ENCODE data around the gene GPR78.
"Not testable (repeated sequence)": the region's sequence is repeated elsewhere in the genome, so short reads cannot be mapped to it uniquely, and the experiment has no call there.

Gene GPR78

GRCh38 chr4:8568068-8568668 is 12.0 kb upstream of the GPR78 start:
- ChIA-PET CTCF (interaction anchor here (1.0 kb wide), 1 partner anchor 9 kb away, joined by 4 read pairs; no protein-coding TSS in a partner anchor), POLR2A (no interaction called here)
- DNase-seq = no peak
- H3K4me3 ChIP-seq (ENCODE audit: control insufficient read depth in 1 of 7, extremely low read depth in 1 of 7, insufficient read depth in 4 of 7, low read depth in 2 of 7, low read length in 6 of 7) = no peak overlapping the region
- no peak overlapping the region for H3K27ac ChIP-seq (ENCODE audit: insufficient read depth in 1 of 2, low read depth in 1 of 2, low read length in 2 of 2, poor library complexity in 1 of 2, severe bottlenecking in 2 of 2)
- WGBS (ENCODE audit: insufficient coverage) = 92% methylated on average over 4 of the region's 5 CpGs
- no peaks in the 10 kb centered on the region for H3K36me3 ChIP-seq (ENCODE audit: control insufficient read depth in 4 of 4, insufficient read depth in 4 of 4, low read length in 3 of 4)
- H3K9me3 ChIP-seq (ENCODE audit: control extremely low read depth in 1 of 5, control insufficient read depth in 4 of 5, insufficient read depth in 2 of 5, low read depth in 1 of 5, low read length in 4 of 5) = no peaks in the 10 kb centered on the region
- no peaks in the 10 kb centered on the region for H3K4me1 ChIP-seq (ENCODE audit: control extremely low read depth in 1 of 4, control insufficient read depth in 4 of 4, insufficient read depth in 4 of 4, low read length in 3 of 4)
- peaks cover 2 to 16% (median 4%) of the 10 kb centered on the region in 5 experiments for H3K27me3 ChIP-seq (replicated peaks in 2 of 5; ENCODE audit: control insufficient read depth in 4 of 5, insufficient read depth in 5 of 5, low read length in 4 of 5)

GRCh38 chr4:8570201-8570600 is 10.0 kb upstream of the GPR78 start:
- Histone ChIP-seq H3K4me3 (ENCODE audit: control insufficient read depth in 1 of 7, extremely low read depth in 1 of 7, insufficient read depth in 4 of 7, low read depth in 2 of 7, low read length in 6 of 7) (no peak overlapping the region), H3K36me3 (ENCODE audit: control insufficient read depth in 4 of 4, insufficient read depth in 4 of 4, low read length in 3 of 4) (no peaks in the 10 kb centered on the region), H3K9me3 (ENCODE audit: control extremely low read depth in 1 of 5, control insufficient read depth in 4 of 5, insufficient read depth in 2 of 5, low read depth in 1 of 5, low read length in 4 of 5) (no peaks in the 10 kb centered on the region), H3K27me3 (replicated peaks in 2 of 5; ENCODE audit: control insufficient read depth in 4 of 5, insufficient read depth in 5 of 5, low read length in 4 of 5) (peaks cover 2 to 19% (median 7%) of the 10 kb centered on the region in 5 experiments), H3K27ac (ENCODE audit: insufficient read depth in 1 of 2, low read depth in 1 of 2, low read length in 2 of 2, poor library complexity in 1 of 2, severe bottlenecking in 2 of 2) (no peak overlapping the region), H3K4me1 (ENCODE audit: control extremely low read depth in 1 of 4, control insufficient read depth in 4 of 4, insufficient read depth in 4 of 4, low read length in 3 of 4) (no peaks in the 10 kb centered on the region)
- no CpG with 5 or more reads among the region's 1 CpG for WGBS (ENCODE audit: insufficient coverage)
- CTCF ChIA-PET = no interaction called here
- no peak for DNase-seq
- POLR2A ChIA-PET = interaction anchor here (0.7 kb wide), 1 partner anchor 12 kb away, joined by 3 read pairs; no protein-coding TSS in a partner anchor

DNA sequence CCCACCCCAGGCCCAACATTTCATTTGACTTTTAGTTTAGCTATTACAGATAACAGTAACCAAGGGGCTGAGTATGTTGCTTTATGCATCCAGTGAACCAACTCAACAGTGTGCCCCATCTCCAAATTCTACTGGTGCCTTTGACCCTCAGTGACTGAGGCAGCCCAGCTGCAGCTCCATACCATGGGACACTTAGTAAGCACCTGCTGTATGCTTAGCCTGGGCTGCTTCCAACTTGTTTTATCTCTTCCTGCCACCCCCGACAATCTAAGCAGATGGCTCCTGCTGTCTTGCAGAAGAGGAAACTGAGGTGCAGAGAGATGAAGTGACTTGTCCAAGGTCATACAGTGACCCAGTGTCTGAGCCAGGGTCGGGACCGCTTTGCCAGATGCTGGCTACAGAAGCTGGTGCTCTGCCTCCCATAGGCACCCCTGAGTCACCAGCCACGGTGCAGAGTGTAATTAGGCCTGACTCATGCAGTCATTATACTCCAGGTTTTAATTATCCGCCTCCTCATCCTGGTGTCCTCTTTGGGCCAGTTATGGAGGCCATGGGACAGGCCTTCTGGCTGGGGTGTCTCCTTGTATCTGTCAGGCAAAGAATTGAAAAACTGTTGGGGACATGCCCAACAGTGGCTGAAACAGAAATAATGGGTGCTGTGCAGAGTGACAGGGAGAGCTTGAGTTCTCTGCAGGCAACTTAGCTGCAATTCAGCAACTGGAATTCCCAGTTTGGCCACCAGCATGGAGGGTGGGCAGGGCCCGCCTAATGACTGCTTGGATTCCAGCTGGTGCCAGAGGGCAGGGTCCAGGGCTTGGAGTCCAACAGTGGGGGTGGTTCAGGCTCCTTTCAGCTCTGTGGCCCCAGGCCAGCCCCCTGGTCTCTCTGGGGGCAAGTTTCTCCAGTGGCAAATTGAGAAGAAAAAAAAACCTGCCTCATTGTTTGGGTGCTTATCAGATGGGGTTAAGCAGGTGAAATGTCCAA is 8.2 kb upstream of the GPR78 start:
- Histone ChIP-seq H3K27ac (ENCODE audit: insufficient read depth in 1 of 2, low read depth in 1 of 2, low read length in 2 of 2, poor library complexity in 1 of 2, severe bottlenecking in 2 of 2) (no peak overlapping the region), H3K9me3 (ENCODE audit: control extremely low read depth in 1 of 5, control insufficient read depth in 4 of 5, insufficient read depth in 2 of 5, low read depth in 1 of 5, low read length in 4 of 5) (no peaks in the 10 kb centered on the region), H3K27me3 (replicated peaks in 2 of 5; ENCODE audit: control insufficient read depth in 4 of 5, insufficient read depth in 5 of 5, low read length in 4 of 5) (peaks cover 0 to 20% (median 7%) of the 10 kb centered on the region in 5 experiments), H3K36me3 (ENCODE audit: control insufficient read depth in 4 of 4, insufficient read depth in 4 of 4, low read length in 3 of 4) (no peaks in the 10 kb centered on the region), H3K4me1 (ENCODE audit: control extremely low read depth in 1 of 4, control insufficient read depth in 4 of 4, insufficient read depth in 4 of 4, low read length in 3 of 4) (no peaks in the 10 kb centered on the region), H3K4me3 (ENCODE audit: control insufficient read depth in 1 of 7, extremely low read depth in 1 of 7, insufficient read depth in 4 of 7, low read depth in 2 of 7, low read length in 6 of 7) (no peak overlapping the region)
- no peak for DNase-seq
- WGBS (ENCODE audit: insufficient coverage) = 90% methylated on average over 5 of the region's 6 CpGs
- CTCF ChIA-PET = no interaction called here
- POLR2A ChIA-PET = interaction anchor here (0.6 kb wide), 1 partner anchor 292 kb away, joined by 10 read pairs; no protein-coding TSS in a partner anchor

GRCh38 chr4:8573266-8573665 is 6.9 kb upstream of the GPR78 start:
- peaks cover 0 to 24% (median 9%) of the 10 kb centered on the region in 5 experiments for H3K27me3 ChIP-seq (replicated peaks in 2 of 5; ENCODE audit: control insufficient read depth in 4 of 5, insufficient read depth in 5 of 5, low read length in 4 of 5)
- no peak overlapping the region for H3K27ac ChIP-seq (ENCODE audit: insufficient read depth in 1 of 2, low read depth in 1 of 2, low read length in 2 of 2, poor library complexity in 1 of 2, severe bottlenecking in 2 of 2)
- POLR2A ChIA-PET = no interaction called here
- no peaks in the 10 kb centered on the region for H3K9me3 ChIP-seq (ENCODE audit: control extremely low read depth in 1 of 5, control insufficient read depth in 4 of 5, insufficient read depth in 2 of 5, low read depth in 1 of 5, low read length in 4 of 5)
- CTCF ChIA-PET = no interaction called here
- no peaks in the 10 kb centered on the region for H3K36me3 ChIP-seq (ENCODE audit: control insufficient read depth in 4 of 4, insufficient read depth in 4 of 4, low read length in 3 of 4)
- no peak overlapping the region for H3K4me3 ChIP-seq (ENCODE audit: control insufficient read depth in 1 of 7, extremely low read depth in 1 of 7, insufficient read depth in 4 of 7, low read depth in 2 of 7, low read length in 6 of 7)
- H3K4me1 ChIP-seq (ENCODE audit: control extremely low read depth in 1 of 4, control insufficient read depth in 4 of 4, insufficient read depth in 4 of 4, low read length in 3 of 4) = no peaks in the 10 kb centered on the region
- no peak for DNase-seq
- 100% methylated on average over 2 of the region's 5 CpGs for WGBS (ENCODE audit: insufficient coverage)

DNA sequence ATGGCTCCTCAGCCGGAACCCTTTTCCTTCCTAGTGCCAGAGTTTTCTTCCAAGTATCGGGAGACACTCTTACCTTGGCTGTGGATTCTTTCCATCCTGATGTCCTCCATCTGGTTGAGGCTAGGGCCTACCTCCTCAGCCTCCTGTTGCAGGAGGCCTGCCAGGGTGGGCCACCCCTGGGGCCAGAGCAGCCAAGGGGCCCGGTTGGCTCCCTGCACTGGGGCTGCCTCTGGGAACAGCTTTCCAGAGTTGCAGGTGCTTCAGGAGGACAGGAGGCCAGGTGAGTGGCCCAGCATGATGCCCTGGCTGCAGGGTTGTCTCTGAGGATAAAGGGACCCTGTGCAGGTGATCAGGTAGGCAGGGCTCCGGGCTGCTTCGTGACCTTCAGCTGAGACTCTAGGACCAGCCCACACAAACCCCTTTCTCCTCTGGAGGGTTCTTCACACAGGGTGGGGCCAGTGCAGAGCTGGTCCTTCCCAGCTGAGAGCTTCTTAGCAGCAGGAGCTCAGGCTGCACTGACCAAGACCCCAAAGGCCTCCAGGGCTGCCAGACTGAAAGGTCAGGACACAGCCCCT is 5.3 kb upstream of the GPR78 start:
- Histone ChIP-seq H3K4me3 (ENCODE audit: control insufficient read depth in 1 of 7, extremely low read depth in 1 of 7, insufficient read depth in 4 of 7, low read depth in 2 of 7, low read length in 6 of 7) (no peak overlapping the region), H3K27ac (ENCODE audit: insufficient read depth in 1 of 2, low read depth in 1 of 2, low read length in 2 of 2, poor library complexity in 1 of 2, severe bottlenecking in 2 of 2) (no peak overlapping the region), H3K27me3 (replicated peaks in 2 of 5; ENCODE audit: control insufficient read depth in 4 of 5, insufficient read depth in 5 of 5, low read length in 4 of 5) (peaks cover 0 to 39% (median 8%) of the 10 kb centered on the region in 5 experiments), H3K36me3 (ENCODE audit: control insufficient read depth in 4 of 4, insufficient read depth in 4 of 4, low read length in 3 of 4) (no peaks in the 10 kb centered on the region), H3K4me1 (ENCODE audit: control extremely low read depth in 1 of 4, control insufficient read depth in 4 of 4, insufficient read depth in 4 of 4, low read length in 3 of 4) (no peaks in the 10 kb centered on the region), H3K9me3 (ENCODE audit: control extremely low read depth in 1 of 5, control insufficient read depth in 4 of 5, insufficient read depth in 2 of 5, low read depth in 1 of 5, low read length in 4 of 5) (no peaks in the 10 kb centered on the region)
- WGBS (ENCODE audit: insufficient coverage) = 95% methylated on average over 4 of the region's 5 CpGs
- CTCF ChIA-PET = no interaction called here
- POLR2A ChIA-PET = no interaction called here
- no peak for DNase-seq

DNA sequence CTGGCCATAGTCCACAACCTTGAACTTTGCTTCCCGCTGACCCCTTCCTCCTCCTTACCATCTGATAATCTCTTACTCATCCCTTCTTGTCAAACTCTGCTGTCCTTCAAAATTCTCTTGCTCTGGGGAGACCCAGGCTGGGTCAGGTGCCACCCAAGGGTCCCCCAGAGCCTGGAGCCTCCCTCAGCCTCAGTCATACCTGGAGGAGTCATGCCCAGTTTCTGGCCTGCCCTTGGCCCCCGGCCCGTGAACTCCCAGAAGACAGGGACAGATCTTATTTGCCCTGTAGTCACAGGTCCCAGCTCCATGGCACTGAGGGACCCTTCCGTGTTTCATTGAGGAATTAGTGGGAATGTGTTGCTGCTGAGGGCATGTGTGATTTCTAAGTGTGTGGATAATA is 4.7 kb upstream of the GPR78 start:
- 80% methylated on average over 2 of the region's 4 CpGs for WGBS (ENCODE audit: insufficient coverage)
- CTCF ChIA-PET = no interaction called here
- POLR2A ChIA-PET = no interaction called here

GRCh38 chr4:8576591-8576990 is 3.6 kb upstream of the GPR78 start:
- H3K36me3 ChIP-seq (ENCODE audit: control insufficient read depth in 4 of 4, insufficient read depth in 4 of 4, low read length in 3 of 4); H3K4me3 ChIP-seq (ENCODE audit: control insufficient read depth in 1 of 7, extremely low read depth in 1 of 7, insufficient read depth in 4 of 7, low read depth in 2 of 7, low read length in 6 of 7); H3K27ac ChIP-seq (ENCODE audit: insufficient read depth in 1 of 2, low read depth in 1 of 2, low read length in 2 of 2, poor library complexity in 1 of 2, severe bottlenecking in 2 of 2); DNase-seq; H3K9me3 ChIP-seq (ENCODE audit: control extremely low read depth in 1 of 5, control insufficient read depth in 4 of 5, insufficient read depth in 2 of 5, low read depth in 1 of 5, low read length in 4 of 5); POLR2A ChIA-PET; H3K4me1 ChIP-seq (ENCODE audit: control extremely low read depth in 1 of 4, control insufficient read depth in 4 of 4, insufficient read depth in 4 of 4, low read length in 3 of 4): not testable (repeated sequence)
- 86% methylated on average over 5 of the region's 5 CpGs for WGBS (ENCODE audit: insufficient coverage)
- H3K27me3 ChIP-seq (replicated peaks in 2 of 5; ENCODE audit: control insufficient read depth in 4 of 5, insufficient read depth in 5 of 5, low read length in 4 of 5) = peaks cover 0 to 56% (median 12%) of the 10 kb centered on the region in 5 experiments
- CTCF ChIA-PET = interaction anchor here (1.1 kb wide), 1 partner anchor 9 kb away, joined by 4 read pairs; no protein-coding TSS in a partner anchor

More for the DNA sequence above, 4.7 kb upstream of the GPR78 start:
- Histone ChIP-seq H3K4me3 (ENCODE audit: control insufficient read depth in 1 of 7, extremely low read depth in 1 of 7, insufficient read depth in 4 of 7, low read depth in 2 of 7, low read length in 6 of 7) (no peak overlapping the region), H3K36me3 (ENCODE audit: control insufficient read depth in 4 of 4, insufficient read depth in 4 of 4, low read length in 3 of 4) (no peaks in the 10 kb centered on the region), H3K27ac (ENCODE audit: insufficient read depth in 1 of 2, low read depth in 1 of 2, low read length in 2 of 2, poor library complexity in 1 of 2, severe bottlenecking in 2 of 2) (no peak overlapping the region), H3K9me3 (ENCODE audit: control extremely low read depth in 1 of 5, control insufficient read depth in 4 of 5, insufficient read depth in 2 of 5, low read depth in 1 of 5, low read length in 4 of 5) (no peaks in the 10 kb centered on the region), H3K27me3 (replicated peaks in 2 of 5; ENCODE audit: control insufficient read depth in 4 of 5, insufficient read depth in 5 of 5, low read length in 4 of 5) (peaks cover 0 to 45% (median 10%) of the 10 kb centered on the region in 5 experiments), H3K4me1 (ENCODE audit: control extremely low read depth in 1 of 4, control insufficient read depth in 4 of 4, insufficient read depth in 4 of 4, low read length in 3 of 4) (no peaks in the 10 kb centered on the region)
- DNase-seq = no peak
